ENCODE data around the gene LIN28A.

DNA sequence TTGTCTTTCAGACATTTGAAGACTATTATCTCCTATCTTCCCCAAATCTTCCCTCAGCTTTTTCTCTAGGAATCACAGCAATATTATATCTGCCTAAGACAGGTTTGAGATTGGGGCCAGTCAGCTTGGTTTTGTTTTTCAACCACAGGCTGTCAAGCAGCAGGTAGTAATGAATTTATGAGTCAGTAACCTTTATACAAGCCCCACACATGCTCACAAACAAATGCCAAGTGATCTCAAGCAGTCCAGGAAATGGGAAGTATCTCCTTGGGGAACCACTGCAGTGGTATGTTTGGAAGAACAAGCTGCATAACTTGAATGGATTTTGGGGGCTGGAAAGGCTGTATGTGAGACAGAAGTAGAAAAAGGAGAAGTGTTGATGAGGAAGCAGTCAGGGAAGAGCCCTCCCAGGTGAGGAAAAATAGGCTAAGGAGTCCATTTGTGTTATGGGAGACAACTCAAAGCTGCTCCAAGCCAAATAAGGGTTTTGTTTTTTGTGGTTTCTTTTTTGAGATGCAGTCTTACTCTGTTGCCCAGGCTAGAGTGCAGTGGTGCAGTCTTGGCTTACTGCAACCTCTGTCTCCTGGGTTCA lies 23.6 kb downstream of the LIN28A start:
- TF ChIP-seq, protein P1, sequence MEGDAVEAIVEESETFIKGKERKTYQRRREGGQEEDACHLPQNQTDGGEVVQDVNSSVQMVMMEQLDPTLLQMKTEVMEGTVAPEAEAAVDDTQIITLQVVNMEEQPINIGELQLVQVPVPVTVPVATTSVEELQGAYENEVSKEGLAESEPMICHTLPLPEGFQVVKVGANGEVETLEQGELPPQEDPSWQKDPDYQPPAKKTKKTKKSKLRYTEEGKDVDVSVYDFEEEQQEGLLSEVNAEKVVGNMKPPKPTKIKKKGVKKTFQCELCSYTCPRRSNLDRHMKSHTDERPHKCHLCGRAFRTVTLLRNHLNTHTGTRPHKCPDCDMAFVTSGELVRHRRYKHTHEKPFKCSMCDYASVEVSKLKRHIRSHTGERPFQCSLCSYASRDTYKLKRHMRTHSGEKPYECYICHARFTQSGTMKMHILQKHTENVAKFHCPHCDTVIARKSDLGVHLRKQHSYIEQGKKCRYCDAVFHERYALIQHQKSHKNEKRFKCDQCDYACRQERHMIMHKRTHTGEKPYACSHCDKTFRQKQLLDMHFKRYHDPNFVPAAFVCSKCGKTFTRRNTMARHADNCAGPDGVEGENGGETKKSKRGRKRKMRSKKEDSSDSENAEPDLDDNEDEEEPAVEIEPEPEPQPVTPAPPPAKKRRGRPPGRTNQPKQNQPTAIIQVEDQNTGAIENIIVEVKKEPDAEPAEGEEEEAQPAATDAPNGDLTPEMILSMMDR (conservative IDR thresholded peaks at IDR 0.05; ENCODE audit: low read depth, low read length) = no peak
- no peak for TF ChIP-seq EZH2 (IDR thresholded peaks at IDR 0.05; ENCODE audit: borderline replicate concordance, low read depth, low read length, poor library complexity, severe bottlenecking)
